ENCODE measurements around the gene MDH2. TPM values are rescaled to one million over a fixed set of nuclear protein-coding genes. Genes with fewer than 3 reads are reported as not detected.
"Not testable (repeated sequence)": the region's sequence is repeated elsewhere in the genome, so short reads cannot be mapped to it uniquely, and the experiment has no call there.

MDH2 gene
- total RNA-seq, 1 donor from 2014 or later = 507 TPM

DNA sequence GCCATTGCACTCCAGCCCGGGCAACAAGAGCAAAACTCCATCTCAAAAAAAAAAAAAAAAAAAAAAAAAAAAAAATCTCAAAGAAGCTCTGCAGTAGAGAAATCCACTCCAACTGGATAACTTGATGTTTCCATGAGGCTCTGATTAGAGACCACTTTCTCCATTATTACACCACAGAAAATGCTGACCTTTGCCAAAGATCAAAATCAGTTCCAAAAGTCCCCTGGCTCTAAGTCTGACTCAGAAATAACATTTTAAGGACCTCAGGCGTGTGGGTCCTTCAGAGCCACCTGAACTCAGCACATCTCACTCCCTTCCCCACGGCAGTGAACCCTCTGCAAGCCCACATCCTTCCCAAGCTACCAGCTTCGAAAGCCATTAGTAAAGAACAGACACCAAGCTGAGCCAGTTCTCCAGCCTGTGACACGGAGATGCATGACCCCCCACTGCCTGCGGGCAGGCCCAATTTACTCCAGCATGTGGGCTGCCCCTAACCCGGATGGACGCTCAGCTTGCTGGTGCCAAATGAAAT lies 39.7 kb upstream of the MDH2 start:
- TF ChIP-seq, protein P1, sequence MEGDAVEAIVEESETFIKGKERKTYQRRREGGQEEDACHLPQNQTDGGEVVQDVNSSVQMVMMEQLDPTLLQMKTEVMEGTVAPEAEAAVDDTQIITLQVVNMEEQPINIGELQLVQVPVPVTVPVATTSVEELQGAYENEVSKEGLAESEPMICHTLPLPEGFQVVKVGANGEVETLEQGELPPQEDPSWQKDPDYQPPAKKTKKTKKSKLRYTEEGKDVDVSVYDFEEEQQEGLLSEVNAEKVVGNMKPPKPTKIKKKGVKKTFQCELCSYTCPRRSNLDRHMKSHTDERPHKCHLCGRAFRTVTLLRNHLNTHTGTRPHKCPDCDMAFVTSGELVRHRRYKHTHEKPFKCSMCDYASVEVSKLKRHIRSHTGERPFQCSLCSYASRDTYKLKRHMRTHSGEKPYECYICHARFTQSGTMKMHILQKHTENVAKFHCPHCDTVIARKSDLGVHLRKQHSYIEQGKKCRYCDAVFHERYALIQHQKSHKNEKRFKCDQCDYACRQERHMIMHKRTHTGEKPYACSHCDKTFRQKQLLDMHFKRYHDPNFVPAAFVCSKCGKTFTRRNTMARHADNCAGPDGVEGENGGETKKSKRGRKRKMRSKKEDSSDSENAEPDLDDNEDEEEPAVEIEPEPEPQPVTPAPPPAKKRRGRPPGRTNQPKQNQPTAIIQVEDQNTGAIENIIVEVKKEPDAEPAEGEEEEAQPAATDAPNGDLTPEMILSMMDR (IDR thresholded peaks at IDR 0.05; ENCODE audit: borderline replicate concordance) = no peak
- Histone ChIP-seq H3K4me3 (no peak overlapping the region), H3K27ac (replicated peaks) (no peak overlapping the region), H3K9me3 (replicated peaks) (no peaks in the 10 kb centered on the region), H3K27me3 (ENCODE audit: low read depth) (no peaks in the 10 kb centered on the region), H3K36me3 (peaks cover 23% of the 10 kb centered on the region), H3K4me1 (peaks cover 23% of the 10 kb centered on the region)
- intact Hi-C loops (cut with micrococcal nuclease) = no loop called here
- no peak for DNase-seq

DNA sequence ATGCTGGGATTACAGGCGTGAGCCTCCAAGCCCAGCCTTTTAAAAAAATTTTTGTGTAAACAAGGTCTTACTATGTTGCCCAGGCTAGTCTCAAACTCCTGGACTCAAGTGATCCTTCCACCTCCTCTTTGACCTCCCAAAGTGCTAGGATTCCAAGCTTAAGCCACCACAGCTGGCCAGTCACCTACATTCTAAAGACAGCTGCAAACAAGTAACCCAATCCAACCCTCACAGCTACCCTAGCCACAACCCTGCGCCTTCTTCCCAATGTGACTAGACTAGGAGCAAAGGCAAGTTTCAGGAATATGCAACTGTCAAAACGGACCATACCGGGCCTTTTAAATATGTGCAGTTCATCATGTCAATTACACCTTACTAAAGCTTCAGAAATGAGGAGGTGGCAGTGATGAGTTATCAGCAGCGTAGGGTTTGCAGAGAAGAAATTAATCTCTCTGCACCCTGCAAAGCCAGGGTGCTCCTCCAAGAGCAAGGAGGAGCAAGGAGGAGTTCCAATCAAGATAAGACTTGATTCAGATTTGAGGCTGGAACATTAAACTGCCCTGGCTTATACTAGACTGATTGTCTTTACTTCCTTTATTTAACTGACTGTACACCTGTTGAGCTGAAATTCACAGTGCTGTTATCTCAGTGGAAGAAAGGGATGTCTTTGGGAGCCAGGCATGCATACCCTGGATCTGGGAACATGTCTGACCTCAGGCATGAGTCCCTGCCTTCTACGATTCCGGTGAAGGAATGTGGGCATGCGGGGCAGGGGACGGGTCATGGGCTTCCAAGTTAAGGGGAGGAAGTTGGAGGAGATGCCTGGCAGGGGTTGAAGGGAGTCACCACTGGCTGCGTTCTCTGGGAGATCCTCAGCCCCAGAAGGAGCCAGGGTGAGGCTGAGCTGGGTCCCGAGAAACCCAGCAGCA lies 38.0 kb upstream of the MDH2 start:
- TF ChIP-seq, protein P1 (IDR thresholded peaks at IDR 0.05; ENCODE audit: borderline replicate concordance) = no peak
- Histone ChIP-seq H3K9me3 (replicated peaks) (no peaks in the 10 kb centered on the region), H3K27ac (replicated peaks) (peak overlapping the region; percentile 73), H3K27me3 (ENCODE audit: low read depth) (no peaks in the 10 kb centered on the region), H3K4me3 (no peak overlapping the region), H3K36me3 (peaks cover 6% of the 10 kb centered on the region), H3K4me1 (peaks cover 23% of the 10 kb centered on the region)
- intact Hi-C loops (cut with micrococcal nuclease) = no loop called here
- DNase-seq = no peak

DNA sequence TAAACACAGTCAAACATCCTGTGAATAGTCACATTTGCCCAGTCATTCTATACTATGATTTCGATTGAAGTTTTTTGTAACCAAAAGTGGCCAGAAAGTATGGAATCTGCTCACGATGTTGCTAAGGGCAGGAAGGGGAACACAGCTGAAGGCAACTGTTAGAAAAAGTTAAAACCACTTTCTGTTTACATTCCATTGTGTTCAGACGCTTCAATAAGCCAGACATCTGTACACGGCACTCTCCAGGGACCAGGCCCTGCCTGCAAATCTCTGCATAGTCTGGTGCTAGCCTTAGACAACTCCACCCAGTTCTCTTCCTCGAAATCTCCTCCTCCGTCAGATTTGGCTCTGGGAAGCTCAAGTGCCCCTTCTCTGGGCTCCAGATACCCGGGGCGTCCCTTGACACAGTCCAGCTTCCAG lies 36.5 kb upstream of the MDH2 start:
- Histone ChIP-seq H3K27me3 (ENCODE audit: low read depth) (no peaks in the 10 kb centered on the region), H3K27ac (replicated peaks) (peak overlapping the region; percentile 73), H3K36me3 (no peaks in the 10 kb centered on the region), H3K4me1 (peaks cover 23% of the 10 kb centered on the region), H3K4me3 (peak overlapping the region; percentile 18), H3K9me3 (replicated peaks) (no peaks in the 10 kb centered on the region)
- TF ChIP-seq, protein P1 (IDR thresholded peaks at IDR 0.05; ENCODE audit: borderline replicate concordance) = no peak
- intact Hi-C loops (cut with micrococcal nuclease) = no loop called here
- DNase-seq = peak; percentile 76

DNA sequence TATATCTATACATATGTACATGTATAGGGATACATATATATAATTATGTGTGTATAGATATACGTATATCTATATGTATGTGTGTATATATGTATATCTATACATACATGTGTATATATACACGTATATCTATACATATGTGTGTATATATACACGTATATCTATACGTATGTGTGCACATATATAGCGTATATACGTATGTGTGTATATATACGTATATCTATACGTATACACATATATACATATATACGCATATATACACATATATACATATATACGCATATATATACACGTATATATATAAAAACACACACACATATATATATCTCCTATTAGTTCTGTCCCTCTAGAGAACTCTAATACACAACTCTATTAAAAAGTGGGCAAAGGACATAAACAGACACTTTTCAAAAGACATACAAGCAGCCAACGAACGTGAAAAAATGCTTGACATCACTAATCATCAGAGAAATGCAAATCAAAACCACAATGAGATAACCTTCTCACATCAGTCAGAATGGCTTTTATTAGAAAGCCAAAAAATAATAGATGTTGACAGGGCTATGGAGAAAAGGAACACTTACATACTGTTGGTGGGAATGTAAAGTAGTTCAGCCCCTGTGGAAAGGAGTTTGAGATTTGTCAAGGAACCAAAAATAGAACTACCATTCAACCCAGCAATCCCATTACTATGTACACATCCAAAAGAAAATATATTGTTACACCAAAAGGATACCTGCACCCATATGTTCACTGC lies 31.5 kb upstream of the MDH2 start:
- H3K4me1 ChIP-seq = peaks cover 16% of the 10 kb centered on the region
- TF ChIP-seq, protein P1 (IDR thresholded peaks at IDR 0.05; ENCODE audit: borderline replicate concordance) = no peak
- no peak overlapping the region for H3K4me3 ChIP-seq
- no peak for DNase-seq
- intact Hi-C loops (cut with micrococcal nuclease) = no loop called here
- no peaks in the 10 kb centered on the region for H3K27me3 ChIP-seq (ENCODE audit: low read depth)
- no peaks in the 10 kb centered on the region for H3K9me3 ChIP-seq (replicated peaks)
- H3K27ac ChIP-seq (replicated peaks) = no peak overlapping the region
- H3K36me3 ChIP-seq = peaks cover 11% of the 10 kb centered on the region

DNA sequence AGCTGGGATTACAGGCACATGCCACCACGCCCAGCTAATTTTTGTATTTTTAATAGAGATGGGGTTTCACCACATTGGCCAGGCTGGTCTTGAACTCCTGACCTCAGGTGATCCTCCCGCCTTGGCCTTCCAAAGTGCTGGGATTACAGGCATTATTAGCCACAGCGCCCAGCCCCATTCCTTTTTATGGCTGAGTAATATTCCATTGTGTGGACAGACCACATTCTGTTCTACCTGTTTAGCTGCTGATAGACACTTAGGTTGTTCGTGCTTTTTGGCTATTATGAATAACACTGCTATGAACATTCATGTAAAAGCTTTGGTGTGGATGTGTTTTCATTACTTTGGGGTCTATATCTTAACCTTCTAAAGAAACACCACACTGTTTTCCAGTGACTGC lies 29.4 kb upstream of the MDH2 start:
- Histone ChIP-seq H3K4me1 (peaks cover 15% of the 10 kb centered on the region), H3K36me3 (peaks cover 21% of the 10 kb centered on the region)
- DNase-seq; H3K9me3 ChIP-seq (replicated peaks); H3K27ac ChIP-seq (replicated peaks); H3K27me3 ChIP-seq (ENCODE audit: low read depth); H3K4me3 ChIP-seq: not testable (repeated sequence)
- intact Hi-C loops (cut with micrococcal nuclease) = loop anchor here (2.0 kb wide), 1 partner anchor 152 kb away; no protein-coding TSS in a partner anchor
